Testis (tissue), 2 donors: Measurements from ENCODE around the gene NLE1.

Source experiments
- CTCF ChIP-seq, 3 experiments: fragments of 450-650 bp in 2 of 3; fragments of 200-600 bp in 1 of 3; sonication (generic) in 1 of 3; IDR thresholded peaks; one replicate each; pipeline ENCODE4 v1.5.1; 2016 to 2019; ENCODE audit warnings: antibody characterized with exemption in 3 of 3, mild to moderate bottlenecking in 2 of 3, moderate library complexity in 1 of 3
- POLR2A ChIP-seq: fragments of 450-650 bp; IDR thresholded peaks from one replicate; pipeline ENCODE4 v1.6.1; 2017; ENCODE audit warnings: antibody characterized with exemption, mild to moderate bottlenecking, moderate library complexity

DNA sequence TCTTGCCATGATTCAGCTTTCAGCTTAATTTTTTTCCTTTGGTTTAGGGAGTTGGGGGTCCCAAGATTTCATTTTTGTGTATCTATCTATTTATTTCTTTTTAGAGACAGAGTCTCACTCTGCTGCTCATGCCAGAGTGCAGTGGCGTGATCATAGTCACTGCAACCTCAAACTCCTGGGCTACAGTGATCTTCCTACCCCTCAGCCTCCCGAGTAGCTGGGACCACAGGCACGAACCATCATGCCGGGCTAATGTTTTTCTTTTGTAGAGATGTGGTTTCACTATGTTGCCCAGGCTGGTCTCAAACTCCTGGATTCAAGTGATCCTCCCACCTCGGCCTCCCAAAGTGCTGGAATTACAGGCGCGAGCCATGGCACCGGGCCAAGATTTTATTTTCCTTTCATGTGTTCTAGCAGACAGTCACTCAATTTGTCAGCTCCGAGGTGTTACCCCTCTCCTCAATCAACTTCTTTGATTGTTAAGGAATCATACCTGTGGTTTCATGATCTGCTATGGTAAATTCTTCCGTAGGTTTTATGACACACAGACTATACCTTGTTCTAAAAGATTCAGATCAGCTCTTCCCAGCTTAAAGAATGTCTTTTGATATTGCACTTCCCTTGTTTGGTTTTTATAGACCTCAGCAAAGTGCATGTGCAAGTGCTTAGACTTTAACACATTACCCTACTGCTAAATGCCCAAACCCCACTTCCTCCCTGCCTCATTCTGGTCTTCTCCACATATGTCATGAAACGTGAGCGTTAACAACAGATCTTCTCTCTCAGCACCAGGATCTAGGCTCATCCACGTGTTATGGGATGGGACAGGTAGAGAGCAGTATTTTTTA lies 18.5 kb upstream of the NLE1 start:
- TF ChIP-seq CTCF (IDR thresholded peaks at IDR 0.05) = no peak
- TF ChIP-seq POLR2A = no peak
